ENCODE measurements around the gene ARAP1. TPM values are rescaled to one million over a fixed set of nuclear protein-coding genes. Genes with fewer than 3 reads are reported as not detected.

The ARAP1 gene
- total RNA-seq, 8 experiments from 2014 or later = 8.7 to 64.6 (median 28.4) TPM

Other genes starting within 250 kb of the ARAP1 start
- 10 to 100 TPM in 3 of 8 experiments, 1 to 10 TPM in 5; 1.5 to 58.7 (median 6.0) TPM for gene PDE2A, start 78.0 kb downstream of the ARAP1 start, total RNA-seq
- 10 to 100 TPM in 6 of 8 experiments, 1 to 10 TPM in 2; 7.8 to 26.9 (median 15.7) TPM for gene STARD10, start 41.6 kb upstream of the ARAP1 start, total RNA-seq
- gene ATG16L2, start 62.0 kb upstream of the ARAP1 start, total RNA-seq = 10 to 100 TPM in 2 of 8 experiments, 1 to 10 TPM in 6; 3.4 to 17.4 (median 5.0) TPM

Measured in motor neuron (in vitro differentiated cells).